ENCODE results near the gene MYO15A. TPM values are rescaled to one million over a fixed set of nuclear protein-coding genes. Genes with fewer than 3 reads are reported as not detected.
A peak's percentile ranks its signal among the peaks of the same experiment; 100 is the strongest.

MYO15A gene
- total and polyA plus RNA-seq, 2 of the 4 experiments (the other 2 are of a cell fraction) = 0.18 to 1.1 TPM

DNA sequence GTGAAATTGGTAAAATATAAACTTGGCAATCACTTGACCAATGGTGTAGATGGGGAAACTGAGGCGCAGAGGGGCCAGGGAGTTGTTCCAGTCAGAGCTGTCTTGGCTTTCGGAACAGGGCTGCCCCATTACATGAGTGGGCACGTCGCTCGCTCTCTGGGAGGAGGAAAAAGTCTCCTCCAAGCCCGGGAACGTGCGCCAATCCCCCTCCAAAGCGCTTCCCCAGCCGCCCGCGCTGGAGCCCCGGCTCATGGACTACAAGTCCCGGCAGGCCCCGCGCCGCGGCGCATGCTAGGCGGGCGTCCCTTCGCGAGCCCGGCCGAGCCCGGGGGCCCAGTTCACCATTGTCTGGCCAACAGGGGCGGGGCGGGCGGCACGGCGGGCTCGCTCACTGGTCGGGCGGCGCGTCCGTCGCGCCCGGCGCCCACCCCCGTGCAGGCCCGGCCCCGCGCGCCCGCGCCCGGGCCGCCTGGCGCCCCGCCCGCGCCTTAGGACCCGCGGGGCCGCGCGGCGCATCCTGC is 116.6 kb downstream of the MYO15A start, which contains the start of gene LLGL1:
Gene LLGL1, plus strand, starts transcription at position 515 of the 521 bp plus-strand sequence. CDS start 48 bp downstream, outside the sequence.
- Histone ChIP-seq H2AFZ (replicated peaks; ENCODE audit: low read length, poor library complexity) (peak within 1 kb of the TSS; percentile 96), H4K20me1 (ENCODE audit: insufficient read depth, low read length) (peaks cover 36% of the 10 kb centered on the region), H4K8ac (ENCODE audit: low read depth in 2 of 2, low read length in 2 of 2) (peak within 1 kb of the TSS; percentile 95 to 98), H3K18ac (ENCODE audit: low read depth, low read length) (peak within 1 kb of the TSS; percentile 66), H3K9me3 (ENCODE audit: control insufficient read depth, insufficient read depth, low read length) (no peaks in the 10 kb centered on the region), H2BK20ac (ENCODE audit: low read depth, low read length) (peak within 1 kb of the TSS; percentile 46; the same call in 1 of the 2 replicates), H3K4me1 (ENCODE audit: control insufficient read depth, insufficient read depth, low read length) (peaks cover 23% of the 10 kb centered on the region), H3K9ac (ENCODE audit: low read depth, low read length) (peak within 1 kb of the TSS; percentile 86), H2BK15ac (ENCODE audit: low read depth, low read length) (peak within 1 kb of the TSS; percentile 63; the same call in 1 of the 3 replicates), H3K27me3 (ENCODE audit: control insufficient read depth, insufficient read depth, low read length) (no peaks in the 10 kb centered on the region), H3K27ac (ENCODE audit: insufficient read depth, low read length) (peak within 1 kb of the TSS; percentile 71), H2BK5ac (ENCODE audit: low read depth, low read length, poor library complexity, severe bottlenecking) (peak within 1 kb of the TSS; percentile 52), H3K9me1 (ENCODE audit: insufficient read depth, low read length) (peaks cover 25% of the 10 kb centered on the region), H3K14ac (replicated peaks; ENCODE audit: low read depth, low read length) (peak within 1 kb of the TSS; percentile 90), H2AK9ac (replicated peaks; ENCODE audit: low read depth, low read length, poor library complexity) (peak within 1 kb of the TSS; percentile 98), H3K79me1 (ENCODE audit: low read depth in 1 of 2, low read length in 2 of 2) (peaks cover 16 to 48% of the 10 kb centered on the region in 2 experiments), H2BK120ac (ENCODE audit: low read depth, low read length) (peak within 1 kb of the TSS; percentile 82; the same call in 1 of the 2 replicates), H3K4me2 (ENCODE audit: low read depth, low read length) (peak within 1 kb of the TSS; percentile 95), H2AK5ac (ENCODE audit: low read depth, low read length) (peak within 1 kb of the TSS; percentile 80), H3K36me3 (ENCODE audit: control insufficient read depth, insufficient read depth, low read length) (no peaks in the 10 kb centered on the region), H4K5ac (ENCODE audit: low read depth, low read length) (peak within 1 kb of the TSS; percentile 92), H3K23ac (ENCODE audit: low read depth, low read length) (peak within 1 kb of the TSS; percentile 82), H3K56ac (ENCODE audit: extremely low read depth, insufficient read depth, low read length) (peak within 1 kb of the TSS; percentile 74), H4K91ac (ENCODE audit: insufficient read depth, low read depth, low read length) (peak within 1 kb of the TSS; percentile 77), H3K4me3 (ENCODE audit: insufficient read depth, low read depth, low read length) (peak within 1 kb of the TSS; percentile 75), H3K4ac (ENCODE audit: low read depth, low read length) (peak within 1 kb of the TSS; percentile 87)
- ChIA-PET CTCF (no interaction called here), POLR2A (ENCODE audit: unreplicated experiment) (no interaction called here)
- dilution Hi-C loops (cut with HindIII; ENCODE audit: low sequenced_read_pairs, unreplicated experiment) (no loop called here), intact Hi-C loops (cut with micrococcal nuclease) (loop anchor here (2.0 kb wide), 1 partner anchor 34 kb away; the partner anchor contains the start of gene FLII), in situ Hi-C loops (cut with MboI; ENCODE audit: low sequenced_read_pairs) (no loop called here)
- ATAC-seq (ENCODE audit: low read depth) (peak; percentile 95), DNase-seq (peak; percentile 93)
- TF ChIP-seq, protein P1, sequence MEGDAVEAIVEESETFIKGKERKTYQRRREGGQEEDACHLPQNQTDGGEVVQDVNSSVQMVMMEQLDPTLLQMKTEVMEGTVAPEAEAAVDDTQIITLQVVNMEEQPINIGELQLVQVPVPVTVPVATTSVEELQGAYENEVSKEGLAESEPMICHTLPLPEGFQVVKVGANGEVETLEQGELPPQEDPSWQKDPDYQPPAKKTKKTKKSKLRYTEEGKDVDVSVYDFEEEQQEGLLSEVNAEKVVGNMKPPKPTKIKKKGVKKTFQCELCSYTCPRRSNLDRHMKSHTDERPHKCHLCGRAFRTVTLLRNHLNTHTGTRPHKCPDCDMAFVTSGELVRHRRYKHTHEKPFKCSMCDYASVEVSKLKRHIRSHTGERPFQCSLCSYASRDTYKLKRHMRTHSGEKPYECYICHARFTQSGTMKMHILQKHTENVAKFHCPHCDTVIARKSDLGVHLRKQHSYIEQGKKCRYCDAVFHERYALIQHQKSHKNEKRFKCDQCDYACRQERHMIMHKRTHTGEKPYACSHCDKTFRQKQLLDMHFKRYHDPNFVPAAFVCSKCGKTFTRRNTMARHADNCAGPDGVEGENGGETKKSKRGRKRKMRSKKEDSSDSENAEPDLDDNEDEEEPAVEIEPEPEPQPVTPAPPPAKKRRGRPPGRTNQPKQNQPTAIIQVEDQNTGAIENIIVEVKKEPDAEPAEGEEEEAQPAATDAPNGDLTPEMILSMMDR (conservative IDR thresholded peaks at IDR 0.05; ENCODE audit: low read depth, low read length) = no peak
- TF ChIP-seq MAZ (IDR thresholded peaks at IDR 0.05; ENCODE audit: borderline replicate concordance, low read depth, low read length) (0 out of 2 replicates have a peak, but pooled peaks have one; percentile 68), MXI1 (IDR thresholded peaks at IDR 0.05; ENCODE audit: borderline replicate concordance, low read depth, low read length) (0 out of 2 replicates have a peak, but pooled peaks have one; percentile 46)
- 0% methylated on average over 4 of the region's 60 CpGs; no CpG with 5 or more reads in 1 of the 2 experiments for WGBS, 2 experiments (ENCODE audit: extremely low coverage in 2 of 2, insufficient read length in 1 of 2)
- BruUV-seq (replicated peaks) = no TSS peak
